SW480 (cell line): ENCODE data around the gene TEKTIP1.

Experiments used
- DNase-seq: peaks from one replicate; pipeline ENCODE4 v3.0.0-alpha.2; 2016; ENCODE audit warnings: low spot score

The TEKTIP1 gene

DNA sequence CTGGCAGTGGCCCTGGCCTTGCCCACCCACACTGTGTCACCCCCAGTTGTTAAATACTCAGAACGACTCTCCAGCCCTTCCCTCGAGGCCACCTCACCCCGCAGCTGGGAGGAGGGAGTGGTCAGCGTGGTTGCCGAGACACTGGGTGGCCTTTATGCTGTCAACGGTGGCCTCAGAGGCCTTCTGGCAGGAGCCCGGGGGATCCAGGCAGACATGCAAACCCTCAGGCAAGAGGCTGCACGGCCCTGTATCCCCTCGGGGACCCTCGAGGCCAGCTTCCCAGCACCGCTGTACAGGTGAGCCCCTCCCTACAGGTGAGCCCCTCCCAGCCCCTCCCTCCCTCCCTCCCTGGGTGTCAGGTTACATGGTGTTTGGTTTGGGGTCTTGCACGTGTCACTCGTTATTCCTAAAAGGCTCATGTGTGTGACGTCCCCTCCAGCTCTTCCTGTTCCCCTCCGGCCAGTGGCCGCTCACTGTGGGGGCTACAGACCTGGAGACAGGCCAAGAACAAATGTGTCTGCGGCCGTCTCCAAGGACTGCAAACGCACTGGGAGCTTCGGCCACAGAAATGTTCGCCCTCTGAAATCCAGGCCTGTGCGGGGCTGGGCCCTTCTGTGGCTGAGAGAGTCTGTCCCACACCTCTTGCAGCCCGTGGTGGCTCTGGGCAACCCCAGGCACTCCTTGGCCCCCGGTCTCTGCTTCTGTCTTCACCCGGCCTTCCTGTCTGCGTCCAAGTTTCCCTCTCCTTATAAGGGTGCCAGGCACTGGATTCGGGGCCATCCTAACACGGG, at the start of gene TEKTIP1:
Gene TEKTIP1 (plus strand): TSS at position 210 of the 791 bp plus-strand sequence. CDS start 4 bp downstream, at position 214.
- DNase-seq: no peak

DNA sequence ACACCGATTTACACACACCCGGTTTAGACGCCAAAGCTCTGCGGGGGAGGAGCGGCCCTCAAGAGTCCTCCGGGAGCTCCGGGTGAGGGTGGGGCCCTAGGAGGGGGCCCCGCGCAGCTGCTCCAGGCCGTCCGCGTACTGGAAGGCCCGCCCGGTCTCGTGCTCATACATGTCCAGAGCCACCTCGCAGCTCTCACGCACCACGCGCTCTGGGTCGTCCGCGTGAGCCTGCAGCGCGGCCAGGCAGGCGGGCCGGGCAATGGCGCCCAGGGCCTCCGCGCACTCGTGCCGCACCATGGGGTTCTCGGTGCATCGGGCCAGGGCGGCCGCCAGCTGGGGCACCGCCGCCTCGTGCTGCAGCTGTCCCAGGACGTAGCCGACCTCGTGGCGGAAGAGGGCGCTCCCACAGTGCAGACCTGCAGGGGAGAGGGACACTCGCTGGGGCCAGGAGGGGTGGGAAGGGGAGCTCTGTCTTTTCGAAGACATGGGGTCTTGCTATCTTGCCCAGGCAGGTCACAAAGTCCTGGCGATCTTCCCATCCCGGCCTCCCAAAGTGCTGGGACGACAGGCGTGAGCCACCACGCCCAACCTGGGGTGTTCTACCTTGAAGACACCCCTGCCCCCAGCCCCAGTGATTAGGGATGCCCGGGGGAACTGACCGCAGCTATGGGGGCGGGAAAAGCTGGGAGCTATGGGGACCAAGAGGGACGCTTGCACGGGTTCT, 47.4 kb upstream of the TEKTIP1 start:
- no peak for DNase-seq

DNA sequence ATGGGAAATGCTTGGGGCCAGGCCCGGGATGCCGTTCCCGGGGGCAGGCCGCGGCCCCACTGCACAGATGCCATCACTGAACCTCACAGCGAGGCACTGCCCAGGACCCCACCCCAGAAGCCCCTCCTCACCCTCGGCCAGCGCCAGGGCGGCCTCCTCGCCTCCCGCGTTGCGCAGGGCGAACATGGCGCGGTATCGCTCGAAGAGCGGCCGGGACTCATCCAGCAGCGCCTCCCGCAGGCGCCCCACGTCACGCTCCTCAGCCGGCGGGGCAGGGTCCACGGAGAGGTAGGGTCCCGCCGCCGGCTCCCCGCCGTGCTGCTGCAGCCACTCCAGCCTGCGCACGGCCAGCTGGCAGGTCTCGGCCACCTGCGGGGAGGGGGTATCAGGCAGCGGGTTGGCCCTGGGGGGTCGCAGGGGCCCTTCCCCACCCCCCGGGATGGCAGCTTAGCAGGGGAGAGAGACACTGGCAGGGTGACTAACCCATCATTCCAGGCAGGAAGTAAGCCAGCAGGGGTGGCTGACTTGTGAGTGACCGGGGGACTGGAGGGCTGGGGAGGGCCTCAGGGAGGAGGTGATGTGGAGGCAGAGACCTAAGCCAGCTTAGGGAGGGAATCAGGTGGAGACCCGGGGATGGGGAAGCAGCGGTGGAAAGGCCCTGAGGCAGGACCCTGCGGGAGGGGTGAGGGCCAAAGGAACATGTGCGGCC, 46.7 kb upstream of the TEKTIP1 start:
- no peak for DNase-seq

DNA sequence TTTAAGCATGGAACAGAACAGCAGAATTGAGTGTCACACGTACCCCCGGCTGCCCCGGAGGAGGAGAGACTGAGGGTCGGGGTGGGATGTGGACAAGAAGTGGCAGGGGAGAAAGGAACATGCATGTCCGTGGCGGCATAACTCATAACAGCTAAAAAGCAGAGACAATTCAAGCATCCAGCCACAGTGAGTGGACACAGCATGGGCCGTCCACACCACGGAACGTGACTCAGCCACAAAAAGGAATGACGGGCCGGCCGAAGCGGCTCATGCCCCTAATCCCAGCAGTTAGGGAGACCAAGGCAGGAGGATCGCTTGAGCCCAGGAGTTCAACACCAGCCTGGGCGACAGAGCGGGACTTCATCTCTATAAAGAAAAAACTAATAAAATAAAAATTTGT, 46.1 kb upstream of the TEKTIP1 start:
- DNase-seq: no peak

DNA sequence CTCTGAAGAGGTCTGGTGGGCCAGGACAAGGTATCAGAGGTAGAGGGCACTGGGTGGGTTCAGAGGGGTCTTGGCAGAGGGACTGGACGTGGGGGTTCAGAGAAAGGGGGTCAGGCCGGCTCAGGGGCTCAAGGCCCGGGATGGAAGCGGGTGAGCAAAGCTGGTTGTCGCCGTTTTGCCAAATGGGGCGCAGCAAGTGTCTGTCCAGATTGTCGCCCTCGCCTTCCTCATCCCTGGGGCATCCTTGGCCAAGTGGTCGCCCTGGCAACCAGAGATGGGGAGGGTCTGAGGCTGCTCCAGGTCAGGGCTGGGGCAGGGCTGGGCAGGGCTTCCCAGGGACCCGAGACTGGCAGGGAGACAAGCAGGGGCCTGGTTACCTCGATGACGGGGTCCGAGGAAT, 45.3 kb upstream of the TEKTIP1 start:
- DNase-seq: no peak

DNA sequence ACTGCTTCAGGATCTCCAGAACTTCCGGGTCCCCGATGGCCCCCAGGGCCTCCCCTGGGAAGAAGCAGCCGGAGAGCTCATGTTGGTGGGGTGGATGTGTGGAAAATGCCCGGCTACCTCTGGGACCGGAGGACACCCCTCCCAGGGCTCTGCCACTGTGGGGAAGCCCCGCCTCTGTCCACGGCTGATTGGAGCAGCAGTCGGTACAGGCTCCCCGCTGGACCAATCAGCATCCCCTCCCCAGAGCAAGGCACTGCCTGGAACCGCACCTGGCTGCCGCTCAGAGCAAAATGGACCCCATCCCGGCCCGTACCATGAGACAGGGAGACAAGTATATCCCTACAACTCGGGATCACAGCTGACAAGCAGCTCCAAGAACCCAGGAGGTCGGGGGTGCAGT, 44.9 kb upstream of the TEKTIP1 start:
- DNase-seq: no peak

DNA sequence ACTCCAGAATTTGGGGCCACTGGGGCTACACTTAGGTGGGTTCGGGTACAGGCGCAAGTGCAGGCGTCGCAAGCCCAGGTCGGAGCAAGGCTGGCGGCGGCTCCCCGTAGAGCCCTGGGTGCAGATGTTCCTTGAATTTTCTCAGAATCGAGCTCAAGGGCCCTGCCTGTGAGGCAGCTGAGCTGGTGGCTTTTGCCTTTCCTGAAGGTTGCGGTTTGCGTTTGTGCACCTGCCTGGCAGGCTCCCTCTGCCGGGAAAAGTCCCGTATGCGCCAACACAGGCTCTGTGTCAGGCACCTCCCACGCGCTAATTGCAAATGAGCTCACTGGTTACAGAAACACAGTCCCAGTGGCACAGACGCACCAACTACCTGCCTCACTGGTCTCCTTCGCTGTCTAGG, 44.4 kb upstream of the TEKTIP1 start:
- DNase-seq: no peak

DNA sequence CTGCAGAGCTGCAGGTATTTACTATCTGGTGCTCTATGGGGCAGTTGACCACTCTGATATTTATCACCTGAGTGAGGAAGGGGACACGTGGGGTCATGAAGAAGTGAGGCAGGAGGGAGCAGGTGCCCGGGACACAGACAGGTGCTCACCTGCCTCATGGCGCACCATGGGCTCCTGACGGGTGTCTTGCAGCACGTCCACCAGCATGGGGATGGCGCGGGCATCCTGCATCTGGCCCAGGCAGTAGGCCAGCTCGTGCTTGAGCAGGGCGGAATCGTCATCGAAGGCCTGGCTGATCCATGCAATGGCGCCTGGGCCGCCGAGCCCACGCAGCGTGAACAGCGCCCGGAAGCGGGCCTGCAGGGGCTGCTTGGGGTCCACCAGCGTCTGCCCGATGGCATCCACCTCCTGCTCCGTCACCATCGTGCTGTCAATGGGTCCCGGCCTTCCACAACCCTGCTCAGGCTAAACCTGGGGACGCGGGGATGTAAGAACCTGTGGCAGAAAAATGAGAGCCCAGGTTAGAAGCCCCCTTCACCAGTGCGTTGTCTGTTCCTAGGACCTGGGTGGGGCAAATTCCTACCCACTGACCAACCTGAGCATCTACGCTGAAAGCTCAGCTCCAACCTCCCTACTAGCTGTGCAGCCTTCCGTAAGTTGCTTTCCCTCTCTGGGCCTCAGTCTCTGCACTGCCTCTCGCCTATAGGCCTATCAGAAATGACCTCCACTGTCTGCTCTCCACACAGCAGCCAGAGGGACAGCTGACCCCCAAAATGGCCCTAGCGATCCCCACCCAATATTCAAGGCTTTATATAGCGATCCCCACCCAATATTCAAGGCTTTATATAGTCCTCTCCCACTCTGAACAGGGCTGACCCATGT, 42.3 kb upstream of the TEKTIP1 start:
- no peak for DNase-seq

DNA sequence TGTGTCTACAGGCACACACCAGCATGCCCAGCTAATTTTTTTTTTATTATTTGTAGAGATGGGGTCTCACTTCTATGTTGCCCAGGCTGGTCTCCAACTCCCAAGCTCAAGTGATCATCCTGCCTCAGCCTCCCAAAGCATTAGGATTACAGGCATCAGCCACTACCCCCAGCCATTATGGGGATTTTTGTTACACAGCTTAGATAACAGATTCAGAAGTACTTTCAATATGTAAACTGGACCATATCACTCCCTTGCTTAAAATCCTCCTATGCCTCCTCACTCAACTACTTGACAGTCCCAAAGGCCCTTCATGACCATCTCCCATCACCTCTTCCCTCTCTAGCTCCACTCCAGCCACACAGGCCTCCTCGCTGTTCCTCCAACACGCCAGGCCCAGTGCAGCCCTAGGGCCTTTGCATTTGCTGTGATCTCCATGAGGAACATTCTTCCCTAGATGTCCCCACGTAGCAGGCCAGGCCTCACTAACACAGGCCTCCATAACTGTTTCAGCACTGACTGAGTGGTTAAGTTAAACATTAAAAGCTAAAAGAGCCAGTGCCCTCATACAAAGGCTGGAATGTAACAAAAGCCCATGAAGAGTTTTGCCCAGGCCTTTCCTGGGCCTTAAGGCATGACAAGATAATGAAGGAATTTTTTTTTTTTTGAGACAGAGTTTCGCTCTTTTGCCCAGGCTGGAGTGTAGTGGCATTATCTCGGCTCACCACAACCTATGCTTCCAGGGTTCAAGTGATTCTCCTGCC, 41.0 kb upstream of the TEKTIP1 start:
- no peak for DNase-seq

DNA sequence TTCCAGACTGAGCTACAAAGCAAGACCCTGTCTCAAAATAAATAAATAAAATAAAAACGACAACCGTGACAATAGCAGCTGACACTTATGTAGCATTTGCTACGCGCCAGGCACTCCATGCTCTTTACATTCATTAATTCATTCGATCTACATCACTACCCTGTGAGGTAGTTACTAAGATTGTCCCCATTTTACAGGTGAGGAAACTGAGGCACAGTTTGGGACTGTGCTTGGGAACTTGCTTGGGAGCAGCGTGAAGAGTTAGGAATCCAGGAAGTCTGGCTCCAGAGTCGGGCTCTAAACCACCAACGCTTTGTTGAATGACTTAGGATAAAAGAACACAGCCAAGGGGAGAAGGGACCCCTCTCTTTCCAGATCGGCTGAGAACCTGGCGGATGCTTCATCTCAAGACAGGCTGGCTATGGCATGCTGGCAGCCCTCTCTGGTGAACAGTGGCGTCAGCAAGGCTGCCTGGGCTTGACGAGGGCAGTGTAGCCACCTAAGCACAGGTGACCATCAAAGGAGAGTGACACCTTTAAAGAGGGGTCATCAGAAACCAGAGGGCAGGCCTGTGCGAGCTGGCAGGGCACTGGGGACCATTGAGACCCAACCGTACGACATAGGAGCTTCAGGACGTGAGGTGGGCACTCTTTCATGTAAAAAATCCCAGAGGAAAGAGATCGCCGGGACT, 39.1 kb upstream of the TEKTIP1 start:
- no peak for DNase-seq

DNA sequence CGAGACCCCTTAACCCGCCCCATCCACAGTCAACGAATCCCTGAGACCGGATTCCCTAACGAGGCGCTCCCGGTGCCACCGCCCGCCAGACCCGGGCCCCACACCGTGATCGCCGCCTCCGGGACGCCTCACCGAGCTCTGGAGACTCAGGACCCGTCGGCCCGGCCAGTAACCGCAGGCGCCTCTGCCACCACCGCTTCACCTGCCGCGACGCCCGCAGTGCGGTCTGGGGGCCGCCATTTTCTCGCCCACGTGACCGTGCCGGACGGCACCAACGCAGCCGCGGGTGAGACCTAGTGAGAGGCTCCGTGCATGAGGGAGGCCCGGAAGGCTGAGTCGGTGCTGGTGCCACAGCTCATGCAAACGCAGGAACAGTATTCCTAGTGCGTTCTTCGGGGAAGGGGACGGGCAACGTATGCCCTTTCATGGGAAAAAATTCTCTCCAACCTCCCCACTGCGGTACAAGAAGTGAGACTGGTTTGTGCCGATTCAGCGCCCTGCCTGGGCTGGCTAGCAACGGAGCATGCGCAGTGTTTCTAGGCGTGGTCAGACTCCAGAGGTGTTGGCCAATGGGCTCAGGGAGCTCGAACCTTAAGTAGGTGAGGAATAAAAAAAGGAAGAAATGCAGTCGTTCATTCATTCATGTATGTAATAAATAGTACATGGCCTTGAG, 38.4 kb upstream of the TEKTIP1 start, which contains the start of gene DOHH:
Gene DOHH (minus strand): TSS at position 246 of the 673 bp plus-strand sequence. CDS start 3,860 bp downstream, outside the sequence.
- DNase-seq: peak; percentile 87

DNA sequence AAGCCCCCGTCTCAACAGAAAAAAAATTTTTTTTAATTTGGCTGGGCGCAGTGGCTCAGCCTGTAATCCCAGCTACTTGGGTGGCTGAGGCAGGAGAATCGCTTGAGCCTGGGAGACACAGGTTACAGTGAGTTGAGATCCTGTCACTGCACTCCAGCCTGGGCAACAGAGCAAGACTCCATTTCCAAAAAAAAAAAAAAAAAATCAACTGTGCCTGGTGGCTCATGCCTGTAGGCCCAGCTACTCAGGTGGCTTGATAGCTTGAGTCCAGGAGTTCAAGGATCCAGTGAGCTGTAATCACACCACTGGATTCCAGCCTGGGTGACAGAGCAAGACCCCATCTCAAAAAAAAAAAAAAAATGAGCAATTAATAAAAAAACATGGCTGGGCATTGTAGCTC, 37.2 kb upstream of the TEKTIP1 start:
- no peak for DNase-seq

DNA sequence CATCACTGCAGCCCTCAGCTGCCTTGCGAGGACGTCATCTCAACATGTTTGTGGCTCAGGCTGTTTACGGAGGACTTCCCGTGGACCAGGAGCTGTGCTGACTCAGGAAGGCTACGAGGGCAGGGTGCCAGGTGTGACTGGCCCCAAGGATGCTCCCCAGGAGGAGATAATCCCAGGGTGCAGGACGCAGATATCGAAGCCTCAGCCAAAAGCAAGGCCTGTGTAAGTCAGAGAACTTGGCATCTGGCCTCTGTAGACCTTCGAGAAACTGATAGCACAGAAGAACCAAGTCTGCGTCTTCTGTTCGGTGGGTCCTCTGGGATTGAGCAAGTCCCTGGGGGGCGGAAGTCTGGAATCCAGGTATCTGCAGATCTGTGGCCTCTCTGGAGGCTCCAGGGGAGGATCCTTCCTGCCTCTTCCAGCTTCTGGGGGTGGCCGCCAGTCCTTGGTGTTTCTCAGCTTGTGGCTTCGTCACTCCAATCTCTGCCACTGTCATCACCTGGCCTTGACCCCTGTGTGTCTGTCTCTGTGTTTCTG, 35.9 kb upstream of the TEKTIP1 start:
- no peak for DNase-seq

DNA sequence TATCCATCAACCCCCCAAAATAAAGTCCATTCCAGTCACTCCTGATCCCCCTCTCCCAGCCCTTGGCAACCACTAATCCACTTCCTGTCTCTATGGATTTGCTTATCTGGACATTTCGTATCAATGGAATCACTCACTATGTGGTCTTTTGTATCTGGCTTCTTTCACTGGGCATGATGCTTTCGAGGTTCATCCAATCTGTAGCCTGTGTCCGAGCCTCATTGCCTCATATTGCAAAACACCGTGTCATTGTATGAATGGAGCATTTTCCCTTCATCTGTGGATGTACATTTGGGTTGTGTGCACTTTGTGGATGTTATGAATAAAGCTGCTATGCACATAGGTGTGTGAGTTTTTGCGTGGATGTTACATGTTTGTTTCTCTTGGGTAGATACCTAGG, 34.2 kb upstream of the TEKTIP1 start:
- no peak for DNase-seq

DNA sequence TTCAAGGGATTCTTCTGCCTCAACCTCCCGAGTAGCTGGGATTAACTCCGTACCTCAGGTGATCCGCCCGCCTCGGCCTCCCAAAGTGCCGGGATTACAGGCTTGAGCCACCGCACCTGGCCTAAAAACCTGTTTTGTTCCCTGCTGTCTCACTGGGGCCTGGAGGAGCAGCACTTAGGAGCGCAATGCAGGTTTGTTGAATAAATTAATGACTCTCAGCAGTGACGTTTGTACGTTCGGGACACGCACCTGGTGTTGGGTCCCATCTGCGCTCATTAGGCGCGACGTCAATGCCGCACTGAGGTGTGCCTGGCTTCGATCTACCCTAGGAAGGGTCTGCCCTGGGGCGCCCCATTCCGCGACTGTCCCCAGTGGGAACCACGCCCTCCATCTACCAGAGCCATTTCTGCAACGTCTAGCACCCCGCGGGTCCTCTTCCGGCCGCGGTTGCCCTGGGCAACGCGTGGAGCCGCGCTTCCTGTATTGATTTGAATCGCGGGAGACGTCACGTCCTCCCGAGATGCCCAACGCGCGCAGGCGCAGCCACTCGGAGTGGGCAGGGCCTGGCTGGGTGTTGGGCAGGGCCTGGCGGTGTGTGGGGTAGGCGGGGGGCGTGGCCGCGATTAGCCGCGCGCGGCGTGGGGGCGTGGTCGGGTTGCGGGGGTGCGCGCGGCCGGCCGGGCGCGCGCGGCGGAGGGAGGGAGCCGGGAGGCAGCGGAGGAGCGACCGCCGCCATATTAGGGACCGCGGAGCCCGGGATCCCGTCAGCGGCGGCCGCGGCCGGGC, 33.2 kb upstream of the TEKTIP1 start, which contains the start of gene FZR1:
Gene FZR1 (plus strand): TSS at position 714 of the 786 bp plus-strand sequence. CDS start 16,679 bp downstream, outside the sequence.
- peak; percentile 91 for DNase-seq

DNA sequence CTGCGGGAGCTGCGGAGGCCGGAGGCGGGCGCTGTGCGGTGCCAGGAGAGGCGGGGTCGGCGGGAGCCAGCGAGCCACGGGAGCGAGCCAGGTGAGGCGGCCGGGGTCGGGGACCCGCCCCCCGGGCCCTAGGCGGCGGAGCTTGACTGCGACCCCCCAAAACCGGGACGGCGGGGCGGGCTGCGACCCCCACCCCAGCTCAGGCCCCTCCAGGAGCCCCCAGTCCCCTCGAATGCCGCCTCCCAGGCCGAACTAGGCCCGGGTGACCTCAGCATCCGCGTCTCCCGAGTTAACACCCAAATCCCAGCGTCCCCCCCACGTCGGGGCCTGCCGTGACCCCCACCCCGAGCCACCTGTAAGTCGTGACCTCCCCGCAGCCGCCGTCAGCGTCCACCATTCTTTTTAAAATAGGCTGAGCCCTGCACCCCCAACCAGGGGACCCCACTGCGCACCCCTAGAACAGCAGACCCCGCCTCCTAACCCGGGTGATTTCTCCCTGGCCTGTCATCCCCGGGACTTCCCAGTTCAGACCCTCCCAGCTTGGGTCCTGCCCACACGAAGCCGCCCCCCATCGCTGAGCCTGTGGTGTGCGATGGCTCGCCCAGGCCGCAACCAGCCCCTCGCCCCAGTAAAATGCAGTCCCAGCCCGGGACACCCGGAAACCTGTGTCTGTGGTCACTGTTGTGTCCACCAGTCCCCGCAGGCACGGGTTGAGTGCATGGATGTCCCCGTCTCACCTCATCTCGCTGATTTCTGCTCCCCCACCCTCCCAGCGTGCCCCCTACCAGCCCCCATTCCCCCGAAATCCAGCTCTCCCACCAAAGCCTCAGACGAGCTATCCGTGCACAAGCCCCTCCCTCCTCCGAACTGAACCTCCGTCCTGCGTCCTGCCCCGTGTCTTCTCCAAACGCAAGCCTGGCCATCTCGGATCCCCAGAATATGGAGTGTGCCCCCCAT, 32.3 kb upstream of the TEKTIP1 start:
- no peak for DNase-seq

DNA sequence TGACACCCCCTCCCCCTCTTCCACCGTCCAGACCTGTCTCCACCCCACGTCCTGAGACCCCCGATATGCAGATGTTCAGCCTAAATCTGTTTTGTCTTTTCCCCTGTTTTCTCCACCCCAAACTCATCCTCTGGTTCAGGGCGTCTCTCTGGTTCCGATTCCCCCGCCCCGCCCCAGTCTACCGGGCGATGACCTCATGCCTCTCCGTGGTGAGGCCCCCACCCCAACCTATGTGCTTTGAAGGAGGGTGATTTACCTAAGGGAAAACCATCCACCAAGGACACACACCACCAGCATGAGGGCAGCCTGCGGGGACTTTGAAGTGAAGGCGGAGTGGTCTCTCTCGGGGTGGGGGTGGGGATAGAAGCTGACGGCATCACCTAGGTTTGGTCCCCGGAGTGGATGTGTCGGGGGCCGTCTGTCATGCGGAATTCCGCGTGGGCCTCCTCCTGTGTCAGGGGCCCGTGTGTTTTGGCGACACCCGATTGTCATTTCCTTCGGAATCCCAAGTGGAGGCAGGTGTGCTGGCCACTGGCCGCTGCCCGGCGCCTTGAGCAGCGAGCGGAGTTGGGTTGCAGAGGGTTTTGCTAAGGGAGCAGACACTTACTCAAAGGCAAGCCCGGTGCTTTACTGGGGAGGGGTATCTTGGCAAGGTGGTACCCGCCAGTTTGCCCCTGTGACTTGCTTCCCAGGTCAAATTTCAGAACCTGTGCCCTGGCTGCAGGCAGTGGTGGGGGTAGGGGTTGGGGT, 31.4 kb upstream of the TEKTIP1 start:
- DNase-seq: no peak
